Measurements from ENCODE around the gene SEMA3B.

SEMA3B gene

GRCh38 chr3:50272911-50273688 is 4.2 kb downstream of the SEMA3B start (continued):
- TF ChIP-seq ZBTB11 (tag by site-specific recombination; conservative IDR thresholded peaks at IDR 0.05; ENCODE audit: low read depth) (no peak), ZNF354C (tag by site-specific recombination; IDR thresholded peaks at IDR 0.05; ENCODE audit: borderline replicate concordance, low read depth) (no peak), ZNF221 (tag by site-specific recombination; IDR thresholded peaks at IDR 0.05; ENCODE audit: borderline replicate concordance) (no peak), ZNF274 (IDR thresholded peaks at IDR 0.05; ENCODE audit: low read length) (no peak), ZNF274 (tag by site-specific recombination; IDR thresholded peaks at IDR 0.05; ENCODE audit: borderline replicate concordance) (no peak), ZFP3 (tag by site-specific recombination; IDR thresholded peaks at IDR 0.05; ENCODE audit: low read depth) (no peak), ZNF18 (tag by site-specific recombination; IDR thresholded peaks at IDR 0.05) (no peak), ZNF707 (tag by site-specific recombination; IDR thresholded peaks at IDR 0.05) (no peak), ZSCAN16 (tag by site-specific recombination; IDR thresholded peaks at IDR 0.05) (no peak), ZNF596 (tag by site-specific recombination; IDR thresholded peaks at IDR 0.05) (no peak), ZNF843 (tag by site-specific recombination; IDR thresholded peaks at IDR 0.05) (no peak), SCRT2 (tag by site-specific recombination; IDR thresholded peaks at IDR 0.05) (peak; percentile 55), ZFHX2 (tag by site-specific recombination; conservative IDR thresholded peaks at IDR 0.05) (peak; percentile 55; the same call in 1 of the 2 replicates), HOXD13 (CRISPR knock-in tag; IDR thresholded peaks at IDR 0.05; ENCODE audit: borderline replicate concordance) (no peak), ZNF571 (tag by site-specific recombination; IDR thresholded peaks at IDR 0.05) (no peak), ZBTB10 (tag by site-specific recombination; IDR thresholded peaks at IDR 0.05) (0 out of 2 replicates have a peak, but pooled peaks have one; percentile 37), ZNF488 (tag by site-specific recombination; IDR thresholded peaks at IDR 0.05) (no peak), ZNF449 (tag by site-specific recombination; IDR thresholded peaks at IDR 0.05) (peak; percentile 55), ZBTB44 (tag by site-specific recombination; IDR thresholded peaks at IDR 0.05) (no peak), ZNF2 (tag by site-specific recombination; IDR thresholded peaks at IDR 0.05) (no peak), HOXC10 (CRISPR knock-in tag; IDR thresholded peaks at IDR 0.05) (no peak), ZNF214 (tag by site-specific recombination; IDR thresholded peaks at IDR 0.05; ENCODE audit: borderline replicate concordance) (no peak), SP3 (tag by site-specific recombination; IDR thresholded peaks at IDR 0.05) (peak; percentile 17; the same call in 1 of the 2 replicates), ZNF423 (tag by site-specific recombination; IDR thresholded peaks at IDR 0.05) (no peak), ZNF311 (tag by site-specific recombination; IDR thresholded peaks at IDR 0.05; ENCODE audit: borderline replicate concordance) (no peak), ZNF398 (tag by site-specific recombination; IDR thresholded peaks at IDR 0.05) (no peak)
